DOHH2 (cell line): ENCODE results near the gene GALNT12.

ENCODE experiments used
- H3F3A ChIP-seq: fragments of 200-600 bp; sonication (generic), shearing (Covaris generic); 2 replicates; pipeline ENCODE4 v1.6.0; 2016; ENCODE audit warnings: antibody characterized with exemption, mild to moderate bottlenecking; ENCODE audit not compliant: control insufficient read depth, insufficient read depth
- H3K27ac ChIP-seq: fragments of 200-600 bp; sonication (generic); 2 replicates; pipeline ENCODE4 v1.5.1; 2014; ENCODE audit warnings: low read depth, mild to moderate bottlenecking, low read length, moderate library complexity
- H3K27me3 ChIP-seq: fragments of 200-600 bp; sonication (generic); 2 replicates; pipeline ENCODE4 v1.6.1; 2014; ENCODE audit warnings: mild to moderate bottlenecking, low read length, mixed read lengths; ENCODE audit not compliant: control insufficient read depth
- H3K36me3 ChIP-seq: fragments of 200-600 bp; sonication (generic); 2 replicates; pipeline ENCODE4 v1.6.1; 2014; ENCODE audit warnings: mild to moderate bottlenecking, low read length, moderate library complexity, mixed read lengths; ENCODE audit not compliant: control insufficient read depth
- H3K4me1 ChIP-seq: fragments of 200-600 bp; sonication (generic); 2 replicates; pipeline ENCODE4 v1.6.1; 2014; ENCODE audit warnings: mild to moderate bottlenecking, low read length, mixed read lengths; ENCODE audit not compliant: control insufficient read depth
- H3K4me2 ChIP-seq: fragments of 200-600 bp; sonication (generic); 2 replicates; pipeline ENCODE4 v1.6.0; 2014; ENCODE audit warnings: mild to moderate bottlenecking, low read length, moderate library complexity
- H3K4me3 ChIP-seq: fragments of 200-600 bp; sonication (generic); 2 replicates; pipeline ENCODE4 v1.5.1; 2014; ENCODE audit warnings: mild to moderate bottlenecking, low read length, mixed read lengths
- H3K79me2 ChIP-seq: fragments of 200-600 bp; sonication (generic); 2 replicates; pipeline ENCODE4 v1.6.1; 2014; ENCODE audit warnings: mild to moderate bottlenecking, low read length, mixed read lengths; ENCODE audit not compliant: control insufficient read depth
- H3K9me2 ChIP-seq: fragments of 200-600 bp; sonication (generic); replicated peaks from 2 replicates; pipeline ENCODE4 v1.6.1; 2014; ENCODE audit warnings: mild to moderate bottlenecking, low read length, mixed read lengths; ENCODE audit not compliant: control insufficient read depth
- H3K9me3 ChIP-seq: fragments of 200-600 bp; sonication (generic); 2 replicates; pipeline ENCODE4 v1.6.1; 2014; ENCODE audit warnings: antibody characterized with exemption, low read length, mixed read lengths; ENCODE audit not compliant: control insufficient read depth, insufficient read depth
- H4K20me1 ChIP-seq: fragments of 200-600 bp; sonication (generic); 2 replicates; pipeline ENCODE4 v1.6.0; 2014; ENCODE audit warnings: low read depth, mild to moderate bottlenecking, antibody characterized with exemption, low read length, moderate library complexity; ENCODE audit not compliant: control insufficient read depth, insufficient read depth
- CTCF ChIP-seq: fragments of 200-600 bp; sonication (generic); IDR thresholded peaks from one replicate; pipeline ENCODE4 v1.5.1; 2014; ENCODE audit warnings: antibody characterized with exemption, mild to moderate bottlenecking, low read depth, low read length; ENCODE audit not compliant: poor library complexity, severe bottlenecking
- EZH2phosphoT487 ChIP-seq: fragments of 200-600 bp; sonication (generic); IDR thresholded peaks from 2 replicates; pipeline ENCODE4 v1.6.1; 2017; ENCODE audit warnings: borderline replicate concordance, mild to moderate bottlenecking, antibody characterized with exemption, low read length, moderate library complexity, mixed read lengths

Gene GALNT12

DNA sequence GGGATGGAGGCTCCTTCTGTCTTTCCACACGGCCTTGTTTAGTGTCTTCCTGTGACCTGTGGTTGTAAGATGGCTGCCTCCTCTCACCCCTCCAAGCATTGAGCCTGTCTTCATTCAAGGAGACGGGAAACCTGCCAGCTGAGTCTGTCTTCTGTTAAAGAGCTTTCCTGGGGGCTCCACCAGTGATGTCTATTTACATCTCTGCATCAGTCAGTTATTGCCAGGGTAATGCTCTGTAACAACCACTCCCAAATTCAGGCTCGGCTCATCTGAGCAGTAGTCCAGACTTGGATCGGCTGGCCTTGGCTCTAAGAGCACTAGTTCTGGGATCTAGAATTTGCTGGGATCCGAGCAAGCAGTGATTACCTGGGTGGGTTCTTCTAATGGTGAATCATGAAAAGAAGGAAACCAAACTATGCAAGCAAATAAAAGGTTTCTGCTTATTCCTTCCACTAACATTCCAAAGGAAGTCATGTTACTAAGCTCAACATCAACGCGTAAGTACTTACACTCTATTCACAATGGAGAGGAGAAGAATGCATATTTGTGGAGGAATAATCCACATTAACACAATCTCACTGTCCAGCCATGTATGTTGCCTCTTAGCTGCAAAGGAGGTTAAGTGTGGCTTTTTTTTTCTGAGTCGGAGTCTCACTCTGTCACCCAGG, 61.7 kb downstream of the GALNT12 start:
- TF ChIP-seq CTCF (no peak), EZH2phosphoT487 (no peak)

DNA sequence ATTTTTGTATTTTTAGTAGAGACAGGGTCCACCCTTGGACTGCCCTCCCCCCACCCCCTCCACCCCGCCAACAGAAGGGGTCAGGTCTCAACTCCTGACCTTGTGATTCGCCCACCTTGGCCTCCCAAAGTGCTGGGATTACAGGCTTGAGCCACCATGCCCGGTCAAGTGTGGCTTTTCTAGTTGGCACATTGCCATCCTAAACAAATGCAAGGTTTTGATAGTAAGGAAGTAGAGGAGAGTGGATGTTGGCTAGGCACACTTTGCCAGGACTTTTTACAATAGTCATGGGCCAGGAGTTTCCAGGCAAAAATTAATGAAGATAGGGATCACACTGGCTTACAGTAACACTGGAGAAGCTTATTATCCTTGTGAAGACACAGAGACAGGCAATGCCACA, 62.4 kb downstream of the GALNT12 start:
- Histone ChIP-seq H3K9me3 (no peaks in the 10 kb centered on the region), H3K9me2 (no peaks in the 10 kb centered on the region; the same call in 1 of the 2 replicates), H3K27me3 (no peaks in the 10 kb centered on the region; the same call in none of the 2 replicates), H3K27ac (no peak overlapping the region), H4K20me1 (no peaks in the 10 kb centered on the region), H3K36me3 (no peaks in the 10 kb centered on the region), H3K4me1 (peaks cover 10% of the 10 kb centered on the region), H3K4me2 (no peak overlapping the region), H3K4me3 (no peak overlapping the region), H3F3A (no peaks in the 10 kb centered on the region), H3K79me2 (no peaks in the 10 kb centered on the region)
- TF ChIP-seq EZH2phosphoT487 (no peak), CTCF (no peak)

More for the DNA sequence above, 61.7 kb downstream of the GALNT12 start:
- no peaks in the 10 kb centered on the region for H3F3A ChIP-seq
- no peaks in the 10 kb centered on the region for H3K9me3 ChIP-seq
- peaks cover 10% of the 10 kb centered on the region for H3K4me1 ChIP-seq
- H3K36me3 ChIP-seq = no peaks in the 10 kb centered on the region
- H3K27ac ChIP-seq = no peak overlapping the region
- no peak overlapping the region for H3K4me3 ChIP-seq
- H4K20me1 ChIP-seq = no peaks in the 10 kb centered on the region
- H3K27me3 ChIP-seq = no peaks in the 10 kb centered on the region; the same call in none of the 2 replicates
- H3K4me2 ChIP-seq = no peak overlapping the region
- no peaks in the 10 kb centered on the region; the same call in 1 of the 2 replicates for H3K9me2 ChIP-seq
- H3K79me2 ChIP-seq = no peaks in the 10 kb centered on the region

DNA sequence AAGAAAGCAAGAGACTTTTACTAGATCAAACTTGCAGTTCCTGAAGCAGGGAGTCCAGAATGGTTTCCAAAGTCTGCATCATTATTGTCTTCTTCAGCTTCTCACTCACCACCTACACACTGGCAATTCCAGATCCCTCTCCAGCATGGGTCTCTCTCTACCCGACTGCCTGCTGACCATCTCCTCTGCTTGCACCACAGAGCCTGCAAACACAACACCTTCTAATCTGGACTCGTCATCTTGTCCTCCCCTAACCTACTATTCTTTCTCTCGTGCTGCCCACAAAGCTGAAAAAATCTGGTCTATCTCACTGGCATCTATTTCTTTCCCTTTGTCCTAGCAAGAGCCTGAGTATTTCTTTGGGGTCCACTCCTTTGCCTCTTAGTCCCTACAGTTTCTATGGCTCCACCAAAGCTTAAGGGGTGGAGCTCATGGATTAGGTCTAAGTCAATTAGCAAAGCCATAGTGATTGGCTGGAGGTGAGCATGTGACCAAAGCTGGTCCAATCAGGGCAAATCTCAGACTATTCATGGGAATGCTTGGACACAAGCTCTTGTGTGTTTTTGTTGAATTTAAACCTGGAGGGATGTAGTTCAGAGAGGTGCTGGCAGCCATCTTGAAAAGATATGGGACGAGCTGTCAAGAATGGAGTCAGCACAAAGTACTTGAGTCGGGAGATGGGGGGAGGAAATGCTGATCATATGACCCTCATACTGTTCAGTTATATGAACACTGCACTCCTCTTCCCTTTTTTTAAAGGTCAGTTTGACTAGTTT, 63.5 kb downstream of the GALNT12 start:
- H3K4me3 ChIP-seq = no peak overlapping the region
- peaks cover 10% of the 10 kb centered on the region for H3K4me1 ChIP-seq
- no peaks in the 10 kb centered on the region; the same call in 1 of the 2 replicates for H3K27me3 ChIP-seq
- no peaks in the 10 kb centered on the region for H3F3A ChIP-seq
- TF ChIP-seq EZH2phosphoT487 (no peak), CTCF (no peak)
- H3K9me3 ChIP-seq = no peaks in the 10 kb centered on the region
- no peaks in the 10 kb centered on the region for H3K36me3 ChIP-seq
- H3K27ac ChIP-seq = no peak overlapping the region
- no peaks in the 10 kb centered on the region for H4K20me1 ChIP-seq
- no peaks in the 10 kb centered on the region for H3K79me2 ChIP-seq
- H3K4me2 ChIP-seq = no peak overlapping the region
- H3K9me2 ChIP-seq = no peaks in the 10 kb centered on the region; the same call in 1 of the 2 replicates
